GM12878 (cell line): ENCODE data around the gene ABCC4. TPM values are rescaled to one million over a fixed set of nuclear protein-coding genes. Genes with fewer than 3 reads are reported as not detected.

Experiments used
- ATAC-seq: fragments of 200-7000 bp; cut with Tn5 transposase; 3 replicates; pipeline ENCODE4 v1.9.1; 2020; ENCODE audit warnings: mild to moderate bottlenecking, moderate library complexity
- BruUV-seq: library from RNA; stranded (reverse); fragments of 400-500 nt; replicated peaks from 2 replicates; lab custom pipeline; 2021; lab: Mats Ljungman, UMichigan
- CTCF ChIA-PET: fragments of 300-600 bp; sonication (Branson Sonifier 250); formaldehyde crosslinking; extraction: SDS; loops from one replicate; lab custom pipeline; 2021; ENCODE audit warnings: inconsistent platforms; lab: Yijun Ruan, JAX
- POLR2A ChIA-PET: fragments of 350-600 bp; formaldehyde crosslinking; extraction: SDS; loops from one replicate; lab custom pipeline; 2021; ENCODE audit warnings: inconsistent platforms; lab: Charles Lee
- RAD21 ChIA-PET: fragments of 300-600 bp; sonication (Branson Sonifier 250); formaldehyde crosslinking; loops from one replicate; lab custom pipeline; 2023; ENCODE audit warnings: antibody characterized with exemption; ENCODE audit not compliant: unreplicated experiment; lab: Charles Lee
- SMC1A ChIA-PET: fragments of 300-600 bp; sonication (Branson Sonifier 250); formaldehyde crosslinking; loops from one replicate; lab custom pipeline; 2023; ENCODE audit not compliant: unreplicated experiment, uncharacterized antibody; lab: Charles Lee
- DNase-seq: peaks from one replicate; pipeline ENCODE4 v3.0.0-alpha.2; 2011; ENCODE audit warnings: low read depth, low spot score
- FAIRE-seq: peaks from 3 replicates; lab custom pipeline; 2011; peaks lifted over from hg19 to GRCh38; lab: Jason Lieb, UNC
- H2AFZ ChIP-seq: 2 replicates; pipeline ENCODE4 v1.6.0; 2011; ENCODE audit warnings: low read depth, low read length, control low read depth; ENCODE audit not compliant: control insufficient read depth
- H3K27ac ChIP-seq: 2 replicates; pipeline ENCODE4 v1.5.1; 2011; ENCODE audit warnings: control low read depth; ENCODE audit not compliant: control insufficient read depth, insufficient read depth
- H3K27me3 ChIP-seq, 2 experiments: replicated peaks in 1 of 2; 2 replicates each; pipeline versions ENCODE4 v1.6.0 to v1.6.1; 2011; ENCODE audit warnings: low read length in 1 of 2; ENCODE audit not compliant: control insufficient read depth in 2 of 2, insufficient read depth in 2 of 2
- H3K36me3 ChIP-seq, 2 experiments: 2 replicates each; pipeline ENCODE4 v1.5.1; 2011; ENCODE audit warnings: low read length in 1 of 2; ENCODE audit not compliant: control insufficient read depth in 2 of 2, insufficient read depth in 2 of 2
- H3K4me1 ChIP-seq: 2 replicates; pipeline ENCODE4 v1.6.1; 2011; ENCODE audit warnings: mild to moderate bottlenecking, low read length, moderate library complexity, mixed read lengths; ENCODE audit not compliant: control insufficient read depth, insufficient read depth
- H3K4me2 ChIP-seq: 2 replicates; pipeline ENCODE4 v1.6.0; 2011; ENCODE audit warnings: control low read depth; ENCODE audit not compliant: control insufficient read depth, insufficient read depth
- H3K4me3 ChIP-seq: fragments of 200-600 bp; sonication (generic); 2 replicates; pipeline ENCODE4 v1.5.1; 2016
- H3K79me2 ChIP-seq: 2 replicates; pipeline ENCODE4 v1.6.0; 2011; ENCODE audit warnings: low read length; ENCODE audit not compliant: control insufficient read depth, insufficient read depth
- H3K9ac ChIP-seq: 2 replicates; pipeline ENCODE4 v1.8.0; 2011; ENCODE audit warnings: low read length, control low read depth, mixed read lengths; ENCODE audit not compliant: control insufficient read depth, insufficient read depth
- H3K9me3 ChIP-seq: replicated peaks from 3 replicates; pipeline ENCODE4 v1.5.1; 2011; ENCODE audit warnings: mild to moderate bottlenecking, low read length; ENCODE audit not compliant: control insufficient read depth, insufficient read depth
- H4K20me1 ChIP-seq: 2 replicates; pipeline ENCODE4 v1.6.0; 2011; ENCODE audit not compliant: control insufficient read depth, insufficient read depth
- CHD1 ChIP-seq: IDR thresholded peaks from 2 replicates; pipeline ENCODE4 v1.6.1; 2012; ENCODE audit warnings: low read depth, low read length, improper control_type of control experiment
- IKZF2 ChIP-seq, 2 experiments: fragments of 450-650 bp; IDR thresholded peaks; 2 replicates each; pipeline ENCODE4 v1.6.1; 2017; ENCODE audit warnings: mild to moderate bottlenecking in 2 of 2, moderate library complexity in 2 of 2
- MEF2A ChIP-seq: IDR thresholded peaks from 2 replicates; pipeline ENCODE4 v1.6.1; 2011; ENCODE audit warnings: low read depth, mild to moderate bottlenecking, low read length, moderate library complexity; ENCODE audit not compliant: insufficient read depth
- MTA2 ChIP-seq: fragments of 450-650 bp; IDR thresholded peaks from 2 replicates; pipeline ENCODE4 v1.6.1; 2016; ENCODE audit warnings: low read depth, mild to moderate bottlenecking, moderate library complexity
- MYB ChIP-seq: fragments of 150-350 bp; IDR thresholded peaks from 2 replicates; pipeline ENCODE4 v1.6.1; 2014; ENCODE audit warnings: mild to moderate bottlenecking, low read depth, low read length, borderline replicate concordance
- NFYB ChIP-seq: IDR thresholded peaks from 2 replicates; pipeline ENCODE4 v1.6.1; 2011; ENCODE audit warnings: low read depth, mild to moderate bottlenecking, low read length, improper control_type of control experiment, moderate library complexity; ENCODE audit not compliant: insufficient read depth
- PRDM15 ChIP-seq: fragments of 450-650 bp; formaldehyde crosslinking; IDR thresholded peaks from 2 replicates; pipeline ENCODE4 v1.4.0; 2020; ENCODE audit warnings: mild to moderate bottlenecking, moderate library complexity
- RAD21 ChIP-seq: IDR thresholded peaks from 2 replicates; pipeline ENCODE4 v1.6.1; 2011; ENCODE audit warnings: mild to moderate bottlenecking, low read depth, low read length, moderate library complexity; ENCODE audit not compliant: insufficient read depth
- SMC3 ChIP-seq: IDR thresholded peaks from 2 replicates; pipeline ENCODE4 v1.6.1; 2011; ENCODE audit warnings: low read length, improper control_type of control experiment, borderline replicate concordance
- SPI1 ChIP-seq: IDR thresholded peaks from 2 replicates; pipeline ENCODE4 v1.6.1; 2011; ENCODE audit warnings: low read depth, mild to moderate bottlenecking, low read length, moderate library complexity, borderline replicate concordance; ENCODE audit not compliant: insufficient read depth
- SUPT20H ChIP-seq: IDR thresholded peaks from 2 replicates; pipeline ENCODE4 v1.6.1; 2011; ENCODE audit warnings: low read depth, mild to moderate bottlenecking, low read length, moderate library complexity, borderline replicate concordance; ENCODE audit not compliant: control insufficient read depth
- ZBED1 ChIP-seq: IDR thresholded peaks from 2 replicates; pipeline ENCODE4 v1.6.1; 2016; ENCODE audit warnings: borderline replicate concordance
- ZBTB33 ChIP-seq: fragments of 450-650 bp; IDR thresholded peaks from 2 replicates; pipeline ENCODE4 v1.6.1; 2017; ENCODE audit warnings: mild to moderate bottlenecking
- ZNF622 ChIP-seq: fragments of 450-650 bp; IDR thresholded peaks from 2 replicates; pipeline ENCODE4 v1.6.1; 2017; ENCODE audit warnings: mild to moderate bottlenecking, inconsistent platforms
- WGBS: methylation state at CpG from one replicate; pipeline ENCODE4 v1.1.6; 2016; ENCODE audit warnings: low lambda C conversion rate; ENCODE audit not compliant: insufficient replicate concordance, insufficient coverage; ENCODE audit errors: missing lambda C conversion rate; 5-methylcytosine and 5-hydroxymethylcytosine counted together
- in situ Hi-C: fragments of 300-500 bp; cut with MboI; formaldehyde crosslinking; loops from 9 replicates; pipeline ENCODE4 v1.14.3; 2018; ENCODE audit warnings: mixed read lengths
- intact Hi-C: fragments of 100-400 bp; cut with micrococcal nuclease; formaldehyde crosslinking; loops from one replicate; pipeline ENCODE4 v1.14.2; 2022; ENCODE audit not compliant: unreplicated experiment
- polyA plus RNA-seq, 11 experiments: library from polyadenylated mRNA; depleted of rRNA in 4 of 11; unstranded in 6 of 11; stranded (reverse) in 5 of 11; fragments of >200 nt; fragmentation: Nextera tagmentation in 4 of 11; fragmentation: Illumina TruSeq in 1 of 11; extraction: Ambion mirVana in 4 of 11; extraction: Trizol in 1 of 11; gene quantifications; 1 replicate in 1 of 11; 2 replicates in 10 of 11; pipeline versions ENCODE4 v1.2.1 to v1.2.3, GENCODE V29; 2011 to 2016; ENCODE audit warnings: inconsistent platforms in 2 of 11, missing spikeins in 2 of 11, low read depth in 1 of 11
- total RNA-seq, 4 experiments: library from RNA; depleted of rRNA in 3 of 4; stranded (reverse); fragments of >200 nt in 3 of 4; fragmentation: Illumina TruSeq in 1 of 4; extraction: Trizol in 1 of 4; gene quantifications; 2 replicates each; pipeline versions ENCODE4 v1.2.1 to v1.2.3, GENCODE V29; 2013 to 2021

Gene ABCC4
- total and polyA plus RNA-seq, 10 of the 15 experiments (the other 5 are each of a cell fraction or from before 2014, with no cell fraction given), result 7.2 to 44.4 (median 24.1) TPM

GRCh38 chr13:95247852-95248251 lies 53.4 kb downstream of the ABCC4 start:
- ATAC-seq (no peak), DNase-seq (no peak), FAIRE-seq (no peak)
- Histone ChIP-seq H3K4me3 (no peak overlapping the region), H3K27me3 (no peaks in the 10 kb centered on the region), H3K79me2 (peaks cover 23% of the 10 kb centered on the region), H4K20me1 (no peaks in the 10 kb centered on the region), H3K9me3 (no peaks in the 10 kb centered on the region), H3K27ac (no peak overlapping the region), H2AFZ (no peak overlapping the region), H3K9ac (no peak overlapping the region), H3K36me3 (peaks cover 12 to 14% of the 10 kb centered on the region in 2 experiments), H3K4me1 (peaks cover 32% of the 10 kb centered on the region), H3K4me2 (no peak overlapping the region)
- TF ChIP-seq RAD21, result no peak
- TF ChIP-seq MEF2A, result no peak
- no peak for TF ChIP-seq ZNF622
- TF ChIP-seq MTA2, result no peak
- no peak for TF ChIP-seq NFYB
- no peak for TF ChIP-seq MYB
- no peak for TF ChIP-seq SMC3
- no peak for TF ChIP-seq SUPT20H
- TF ChIP-seq ZBED1, result no peak
- TF ChIP-seq CHD1, result no peak
- TF ChIP-seq ZBTB33, result no peak
- no peak for TF ChIP-seq IKZF2 (IDR thresholded peaks at IDR 0.05)
- no peak for TF ChIP-seq SPI1
- no peak for TF ChIP-seq PRDM15
- SMC1A ChIA-PET, result interaction anchor here (1.0 to 10.2 kb wide), 8 partner anchors 8 to 133 kb away, joined by 3 to 109 read pairs (median 6); partner anchors contain the start of gene ABCC4
- intact Hi-C loops, result no loop called here
- CTCF ChIA-PET, result interaction anchor here (0.8 to 3.9 kb wide), 5 partner anchors 8 to 133 kb away, joined by 3 to 24 read pairs (median 3); no protein-coding TSS in a partner anchor
- 100% methylated on average over 2 of the region's 2 CpGs for WGBS
- no TSS peak for BruUV-seq
- POLR2A ChIA-PET, result interaction anchor here (0.5 to 3.0 kb wide), 7 partner anchors 8 to 90 kb away, joined by 3 to 12 read pairs (median 6); no protein-coding TSS in a partner anchor
- in situ Hi-C loops, result no loop called here
- RAD21 ChIA-PET, result interaction anchor here (0.6 to 2.2 kb wide), 3 partner anchors 8 to 268 kb away, joined by 3 to 7 read pairs (median 3); no protein-coding TSS in a partner anchor
